Left ventricle myocardium inferior (tissue), 1 donor: ENCODE data around the gene TRAM2. TPM values are rescaled to one million over a fixed set of nuclear protein-coding genes. Genes with fewer than 3 reads are reported as not detected.
A peak's percentile ranks its signal among the peaks of the same experiment; 100 is the strongest.

Experiments
- DNase-seq: peaks from one replicate; pipeline ENCODE4 v3.0.0-alpha.2; 2020
- H3K27ac ChIP-seq: fragments of 200-600 bp; replicated peaks from 2 replicates; pipeline ENCODE4 v1.8.0; 2021
- H3K27me3 ChIP-seq: fragments of 200-600 bp; 2 replicates; pipeline ENCODE4 v1.8.0; 2021; ENCODE audit warnings: low read depth
- H3K36me3 ChIP-seq: fragments of 200-600 bp; 2 replicates; pipeline ENCODE4 v1.8.0; 2021
- H3K4me1 ChIP-seq: fragments of 200-600 bp; 2 replicates; pipeline ENCODE4 v1.8.0; 2021
- H3K4me3 ChIP-seq: fragments of 200-600 bp; 2 replicates; pipeline ENCODE4 v1.8.0; 2021; ENCODE audit warnings: mild to moderate bottlenecking, moderate library complexity
- H3K9me3 ChIP-seq: fragments of 200-600 bp; replicated peaks from 2 replicates; pipeline ENCODE4 v1.8.0; 2021
- intact Hi-C: fragments of 100-400 bp; cut with micrococcal nuclease; formaldehyde crosslinking; loops from one replicate; pipeline ENCODE4 v1.11.0; 2022
- total RNA-seq: library from RNA; stranded (reverse); fragmentation: NEBNext Ultra II Directional; extraction: Animal tissue kit (Norgen Biotek cat#: 25700); gene quantifications from one replicate; pipeline ENCODE4 v1.2.1, GENCODE V29; 2021
- TF ChIP-seq, protein P1 (sequence below): fragments of 200-600 bp; IDR thresholded peaks from 2 replicates; pipeline ENCODE4 v1.8.0; 2021; ENCODE audit warnings: antibody characterized with exemption, mild to moderate bottlenecking, borderline replicate concordance
- donor health status: DM: no; HTN: yes; CAD: no; lungs with severe emphysema.

TRAM2 gene
- total RNA-seq, 1 donor from 2014 or later, result 11.0 TPM

DNA sequence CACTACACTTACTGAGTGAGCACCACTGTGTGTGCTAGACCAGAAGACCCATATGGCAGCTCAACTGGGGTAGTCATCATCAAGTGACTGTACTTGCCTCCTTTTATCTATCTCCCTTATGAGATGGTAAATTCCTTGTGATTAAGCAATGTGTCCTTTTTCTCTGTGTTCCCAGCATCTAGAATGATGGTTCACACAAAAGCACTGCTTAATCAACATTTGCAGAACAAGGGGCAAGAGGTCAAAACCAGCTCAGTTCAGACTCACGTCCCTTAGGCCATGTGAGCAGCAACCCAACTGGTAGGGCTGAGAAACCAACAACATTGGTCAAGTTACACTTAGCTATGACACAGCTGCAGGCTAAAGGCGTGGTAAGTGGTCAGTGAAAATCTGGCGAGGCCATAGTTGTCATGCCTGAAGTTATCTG, 10.0 kb downstream of the TRAM2 start:
- H3K27me3 ChIP-seq, result no peaks in the 10 kb centered on the region
- H3K27ac ChIP-seq, result peak overlapping the region; percentile 84
- no peaks in the 10 kb centered on the region for H3K9me3 ChIP-seq
- H3K36me3 ChIP-seq, result no peaks in the 10 kb centered on the region
- peaks cover 99% of the 10 kb centered on the region for H3K4me1 ChIP-seq
- TF ChIP-seq, protein P1, sequence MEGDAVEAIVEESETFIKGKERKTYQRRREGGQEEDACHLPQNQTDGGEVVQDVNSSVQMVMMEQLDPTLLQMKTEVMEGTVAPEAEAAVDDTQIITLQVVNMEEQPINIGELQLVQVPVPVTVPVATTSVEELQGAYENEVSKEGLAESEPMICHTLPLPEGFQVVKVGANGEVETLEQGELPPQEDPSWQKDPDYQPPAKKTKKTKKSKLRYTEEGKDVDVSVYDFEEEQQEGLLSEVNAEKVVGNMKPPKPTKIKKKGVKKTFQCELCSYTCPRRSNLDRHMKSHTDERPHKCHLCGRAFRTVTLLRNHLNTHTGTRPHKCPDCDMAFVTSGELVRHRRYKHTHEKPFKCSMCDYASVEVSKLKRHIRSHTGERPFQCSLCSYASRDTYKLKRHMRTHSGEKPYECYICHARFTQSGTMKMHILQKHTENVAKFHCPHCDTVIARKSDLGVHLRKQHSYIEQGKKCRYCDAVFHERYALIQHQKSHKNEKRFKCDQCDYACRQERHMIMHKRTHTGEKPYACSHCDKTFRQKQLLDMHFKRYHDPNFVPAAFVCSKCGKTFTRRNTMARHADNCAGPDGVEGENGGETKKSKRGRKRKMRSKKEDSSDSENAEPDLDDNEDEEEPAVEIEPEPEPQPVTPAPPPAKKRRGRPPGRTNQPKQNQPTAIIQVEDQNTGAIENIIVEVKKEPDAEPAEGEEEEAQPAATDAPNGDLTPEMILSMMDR, result no peak
- no peak for DNase-seq
- intact Hi-C loops, result no loop called here
- H3K4me3 ChIP-seq, result no peak overlapping the region

DNA sequence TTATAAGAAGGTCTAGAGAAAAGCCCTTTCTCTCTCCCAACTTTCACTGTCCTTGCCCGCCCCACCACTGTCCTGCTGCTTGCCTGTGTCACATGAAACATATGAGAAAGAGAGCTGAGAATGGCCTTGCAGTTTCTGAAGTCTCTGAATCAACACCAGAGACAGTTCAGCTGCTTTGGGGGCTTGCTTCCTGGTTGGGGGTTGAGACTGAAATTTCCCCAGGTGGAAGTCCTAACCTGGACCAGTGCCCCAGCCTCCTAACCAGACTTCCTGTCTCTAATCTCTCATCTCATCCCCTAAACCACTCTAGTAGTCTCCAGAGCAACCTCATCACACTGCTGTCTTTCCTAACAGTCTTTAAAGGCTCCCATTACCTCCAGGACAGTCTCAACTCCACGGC, 10.7 kb downstream of the TRAM2 start:
- H3K4me1 ChIP-seq, result peaks cover 92% of the 10 kb centered on the region
- H3K27ac ChIP-seq, result peak overlapping the region; percentile 84
- H3K27me3 ChIP-seq, result no peaks in the 10 kb centered on the region
- DNase-seq, result no peak
- TF ChIP-seq, protein P1, result no peak
- no peaks in the 10 kb centered on the region for H3K9me3 ChIP-seq
- H3K4me3 ChIP-seq, result no peak overlapping the region
- intact Hi-C loops, result no loop called here
- no peaks in the 10 kb centered on the region for H3K36me3 ChIP-seq

DNA sequence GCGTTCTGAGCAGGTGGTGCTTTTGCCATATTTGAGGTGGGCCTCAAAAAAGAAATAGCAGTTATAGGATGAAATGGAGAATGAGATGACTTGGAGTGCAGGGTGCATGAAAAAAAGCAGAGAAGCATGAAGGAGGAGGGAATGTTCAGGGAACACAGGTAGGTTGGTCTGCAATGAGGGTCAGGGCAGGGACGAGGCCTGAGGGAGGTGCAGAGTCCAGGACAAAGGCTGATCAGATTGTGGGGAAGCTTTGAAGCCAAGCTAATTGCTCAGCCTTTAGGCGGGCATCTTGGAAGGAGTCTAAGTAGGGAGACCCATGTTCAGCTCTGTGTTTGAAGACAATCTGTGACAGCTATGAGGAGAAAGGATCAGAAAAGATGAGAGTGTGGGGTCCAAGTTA, 12.0 kb downstream of the TRAM2 start:
- Histone ChIP-seq H3K36me3 (no peaks in the 10 kb centered on the region), H3K27ac (no peak overlapping the region), H3K9me3 (no peaks in the 10 kb centered on the region), H3K27me3 (no peaks in the 10 kb centered on the region), H3K4me1 (peaks cover 89% of the 10 kb centered on the region), H3K4me3 (no peak overlapping the region)
- TF ChIP-seq, protein P1, result no peak
- intact Hi-C loops, result no loop called here
- no peak for DNase-seq

DNA sequence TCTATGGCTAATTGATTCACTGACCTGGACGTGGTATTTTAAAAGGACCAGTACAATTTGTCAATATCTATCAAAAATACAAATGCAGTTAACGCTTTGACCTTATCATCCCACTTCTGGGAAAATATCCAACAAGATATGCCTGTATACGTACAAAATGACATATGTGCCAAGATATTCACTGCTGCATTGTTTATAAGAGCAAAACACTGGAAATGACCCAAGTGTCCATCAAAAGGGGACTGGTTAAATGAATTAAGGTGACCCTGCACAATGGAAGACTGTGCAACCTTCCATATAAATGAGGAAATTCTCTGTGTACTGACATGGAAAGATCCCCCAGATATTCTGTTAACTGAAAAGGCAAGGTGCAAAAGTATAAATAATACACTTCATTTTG, 13.9 kb downstream of the TRAM2 start:
- Histone ChIP-seq H3K4me3 (no peak overlapping the region), H3K36me3 (no peaks in the 10 kb centered on the region), H3K27ac (no peak overlapping the region), H3K4me1 (peaks cover 82% of the 10 kb centered on the region), H3K9me3 (no peaks in the 10 kb centered on the region), H3K27me3 (no peaks in the 10 kb centered on the region)
- DNase-seq, result no peak
- intact Hi-C loops, result no loop called here
- TF ChIP-seq, protein P1, result no peak

DNA sequence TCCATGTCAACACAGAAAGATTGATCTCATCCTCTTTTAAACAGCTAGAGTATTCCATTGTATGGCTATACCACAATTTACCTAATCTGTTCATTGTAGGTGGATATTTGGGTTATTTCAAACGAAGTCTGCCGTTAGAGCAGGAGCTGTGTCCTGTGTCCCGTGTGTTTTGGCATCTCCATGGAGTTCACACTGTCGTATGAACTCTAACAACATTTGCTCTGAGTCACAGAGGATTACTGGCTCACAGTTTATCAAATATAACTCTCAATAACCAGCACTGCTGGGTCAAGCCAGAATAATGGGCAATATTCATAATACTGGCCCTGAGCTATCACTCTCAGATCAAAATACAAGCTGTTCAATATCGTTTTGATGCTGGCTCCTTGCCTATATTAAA, 16.4 kb downstream of the TRAM2 start:
- H3K4me1 ChIP-seq, result peaks cover 74% of the 10 kb centered on the region
- H3K9me3 ChIP-seq, result no peaks in the 10 kb centered on the region
- intact Hi-C loops, result no loop called here
- H3K4me3 ChIP-seq, result no peak overlapping the region
- no peaks in the 10 kb centered on the region for H3K27me3 ChIP-seq
- peak overlapping the region; percentile 47 for H3K27ac ChIP-seq
- TF ChIP-seq, protein P1, result no peak
- DNase-seq, result no peak
- H3K36me3 ChIP-seq, result no peaks in the 10 kb centered on the region
